ENCODE measurements around the gene LDLRAD3.

Gene LDLRAD3

DNA sequence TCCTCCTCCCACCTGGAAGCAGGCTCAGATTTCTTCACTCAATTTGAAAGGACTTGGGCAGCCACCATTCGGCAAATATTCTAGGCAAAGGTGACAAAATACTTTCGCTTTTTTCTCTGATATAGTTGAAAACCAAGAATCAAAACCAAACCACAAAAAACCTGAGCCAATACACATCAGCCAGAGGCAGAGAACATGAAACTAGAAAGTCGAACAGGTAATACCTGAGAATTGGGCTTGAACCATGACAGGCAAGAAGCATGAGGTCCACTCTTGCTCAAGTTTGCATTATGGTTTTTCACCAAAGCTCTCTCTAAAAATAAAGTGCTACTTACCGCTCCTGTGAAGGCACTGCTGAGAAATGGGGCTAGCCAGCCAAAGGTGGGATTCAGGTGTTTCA, 26.2 kb upstream of the LDLRAD3 start:
- TF ChIP-seq, protein P1, sequence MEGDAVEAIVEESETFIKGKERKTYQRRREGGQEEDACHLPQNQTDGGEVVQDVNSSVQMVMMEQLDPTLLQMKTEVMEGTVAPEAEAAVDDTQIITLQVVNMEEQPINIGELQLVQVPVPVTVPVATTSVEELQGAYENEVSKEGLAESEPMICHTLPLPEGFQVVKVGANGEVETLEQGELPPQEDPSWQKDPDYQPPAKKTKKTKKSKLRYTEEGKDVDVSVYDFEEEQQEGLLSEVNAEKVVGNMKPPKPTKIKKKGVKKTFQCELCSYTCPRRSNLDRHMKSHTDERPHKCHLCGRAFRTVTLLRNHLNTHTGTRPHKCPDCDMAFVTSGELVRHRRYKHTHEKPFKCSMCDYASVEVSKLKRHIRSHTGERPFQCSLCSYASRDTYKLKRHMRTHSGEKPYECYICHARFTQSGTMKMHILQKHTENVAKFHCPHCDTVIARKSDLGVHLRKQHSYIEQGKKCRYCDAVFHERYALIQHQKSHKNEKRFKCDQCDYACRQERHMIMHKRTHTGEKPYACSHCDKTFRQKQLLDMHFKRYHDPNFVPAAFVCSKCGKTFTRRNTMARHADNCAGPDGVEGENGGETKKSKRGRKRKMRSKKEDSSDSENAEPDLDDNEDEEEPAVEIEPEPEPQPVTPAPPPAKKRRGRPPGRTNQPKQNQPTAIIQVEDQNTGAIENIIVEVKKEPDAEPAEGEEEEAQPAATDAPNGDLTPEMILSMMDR (IDR thresholded peaks at IDR 0.05; ENCODE audit: low read depth, low read length) = no peak
- no peak for DNase-seq (ENCODE audit: extremely low read depth, low read depth)

DNA sequence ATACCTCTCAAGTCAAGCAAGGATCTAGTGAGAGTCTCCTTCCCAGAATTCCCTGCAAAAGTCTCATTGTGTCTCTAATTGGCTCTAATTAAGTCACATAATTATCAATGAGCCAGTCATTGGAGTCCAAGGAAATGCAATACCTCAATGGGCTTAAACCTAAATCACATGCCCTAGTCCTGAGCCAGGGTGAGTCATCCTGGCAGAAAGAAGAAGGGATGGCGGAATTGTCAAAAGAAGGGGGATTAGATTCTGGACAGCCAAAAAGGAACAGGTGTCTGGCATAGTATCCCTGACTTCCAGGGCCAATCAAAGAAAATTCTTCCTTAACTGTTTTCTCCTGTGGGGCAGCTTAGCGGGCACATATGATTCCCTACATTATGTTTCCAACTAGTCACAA, 25.1 kb upstream of the LDLRAD3 start:
- TF ChIP-seq, protein P1 (IDR thresholded peaks at IDR 0.05; ENCODE audit: low read depth, low read length) = no peak
- no peak for DNase-seq (ENCODE audit: extremely low read depth, low read depth)

DNA sequence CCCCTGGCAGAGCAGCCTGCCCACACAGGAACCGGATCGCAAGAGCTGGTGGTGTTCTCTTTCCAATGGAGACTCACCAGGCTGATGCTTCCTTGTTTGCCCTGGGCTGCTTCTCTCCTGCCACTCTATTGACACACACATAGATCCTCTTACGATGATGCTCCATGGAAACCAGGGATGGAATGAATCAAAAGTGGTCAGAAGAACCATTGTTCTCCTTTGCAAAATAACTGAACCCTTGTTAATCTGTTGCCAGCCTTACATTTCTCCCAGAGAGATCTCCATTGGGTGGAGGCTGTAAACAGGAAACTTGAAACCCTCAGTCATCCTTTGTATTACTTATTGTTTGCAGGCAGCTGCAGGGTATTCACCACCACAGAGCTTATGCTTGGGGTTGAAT, 24.6 kb upstream of the LDLRAD3 start:
- TF ChIP-seq, protein P1 (IDR thresholded peaks at IDR 0.05; ENCODE audit: low read depth, low read length) = no peak
- DNase-seq (ENCODE audit: extremely low read depth, low read depth) = no peak

DNA sequence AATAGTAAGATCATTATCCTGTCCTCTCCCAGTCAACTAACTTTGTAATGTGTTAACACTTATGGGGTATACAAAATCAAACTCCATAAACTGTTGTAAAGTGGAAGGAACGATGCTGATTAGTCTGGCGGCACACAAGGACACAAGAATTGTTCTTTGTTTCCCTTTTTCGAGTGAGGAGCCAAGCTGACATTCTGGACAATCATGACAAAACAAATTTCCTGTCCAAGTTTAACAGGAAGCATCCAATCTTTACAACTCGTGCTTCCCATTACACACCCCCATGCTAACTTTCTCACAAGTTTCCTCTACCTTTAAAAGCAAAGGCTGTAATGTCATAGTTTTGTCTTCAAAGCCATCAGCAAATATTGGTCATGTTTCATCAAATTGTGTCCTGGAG, 20.4 kb upstream of the LDLRAD3 start:
- DNase-seq (ENCODE audit: extremely low read depth, low read depth) = no peak
- TF ChIP-seq, protein P1 (IDR thresholded peaks at IDR 0.05; ENCODE audit: low read depth, low read length) = no peak

DNA sequence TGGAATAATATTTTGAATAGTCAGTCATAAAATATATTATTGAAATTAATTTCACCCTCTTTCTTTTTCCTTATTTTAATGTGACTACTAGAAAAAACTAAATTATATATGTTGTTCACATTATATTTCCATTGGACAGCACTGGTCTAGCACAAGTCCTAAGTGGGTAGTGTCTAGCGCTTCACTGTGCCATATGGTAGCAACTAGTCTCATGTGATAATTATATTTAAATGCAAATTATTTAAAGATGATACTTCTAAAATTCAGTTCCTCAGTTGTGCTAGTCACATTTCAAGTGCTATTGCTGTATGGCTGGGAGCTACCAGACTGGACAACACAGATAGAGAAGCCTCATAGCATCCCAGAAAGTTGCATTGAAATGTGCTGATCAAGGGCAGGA, 19.1 kb upstream of the LDLRAD3 start:
- TF ChIP-seq, protein P1 (IDR thresholded peaks at IDR 0.05; ENCODE audit: low read depth, low read length) = no peak
- no peak for DNase-seq (ENCODE audit: extremely low read depth, low read depth)

DNA sequence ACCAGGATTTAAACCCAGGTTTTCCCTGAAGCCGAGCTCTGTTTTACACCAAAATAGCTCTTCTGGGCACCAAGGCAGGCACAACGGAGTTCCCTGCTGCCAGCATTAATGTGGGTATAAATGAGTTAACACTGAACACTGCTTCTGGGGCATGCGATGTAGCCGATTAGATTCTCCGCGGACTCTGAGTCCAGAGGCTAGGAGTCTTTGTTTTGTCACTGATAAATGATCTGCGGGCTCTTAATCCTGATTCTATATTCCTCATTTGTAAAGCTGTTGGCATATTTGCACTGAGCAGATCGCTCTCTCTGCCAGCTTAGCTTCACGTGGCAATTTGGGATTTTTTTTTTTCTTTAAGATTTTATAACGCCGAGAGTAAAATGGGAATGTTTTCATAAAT, 16.8 kb upstream of the LDLRAD3 start:
- TF ChIP-seq, protein P1 (IDR thresholded peaks at IDR 0.05; ENCODE audit: low read depth, low read length) = no peak
- no peak for DNase-seq (ENCODE audit: extremely low read depth, low read depth)

DNA sequence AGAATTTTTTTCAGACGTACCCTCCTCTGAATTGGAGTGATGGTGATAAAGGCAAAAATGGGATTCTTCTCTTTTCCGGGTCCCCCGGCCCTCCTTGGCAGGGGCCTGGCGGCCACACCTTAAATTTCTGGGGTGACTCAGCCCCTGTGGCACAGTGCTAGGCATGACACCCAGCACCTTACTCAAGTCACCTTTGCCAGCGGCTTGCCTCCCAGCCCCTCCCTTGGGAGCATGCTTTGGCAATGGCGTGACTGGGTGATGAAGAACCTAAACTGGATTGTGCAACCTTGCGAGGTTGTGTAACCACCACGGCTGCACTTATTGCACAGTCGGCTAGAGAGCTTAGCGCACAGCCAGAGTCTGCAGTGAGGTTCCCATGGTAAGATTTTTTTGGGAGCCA, 16.2 kb upstream of the LDLRAD3 start:
- no peak for DNase-seq (ENCODE audit: extremely low read depth, low read depth)
- TF ChIP-seq, protein P1 (IDR thresholded peaks at IDR 0.05; ENCODE audit: low read depth, low read length) = no peak
